ENCODE results near the gene CXCR2. TPM values are rescaled to one million over a fixed set of nuclear protein-coding genes. Genes with fewer than 3 reads are reported as not detected.

The CXCR2 gene
- total RNA-seq, 4 donors from 2014 or later = not detected

DNA sequence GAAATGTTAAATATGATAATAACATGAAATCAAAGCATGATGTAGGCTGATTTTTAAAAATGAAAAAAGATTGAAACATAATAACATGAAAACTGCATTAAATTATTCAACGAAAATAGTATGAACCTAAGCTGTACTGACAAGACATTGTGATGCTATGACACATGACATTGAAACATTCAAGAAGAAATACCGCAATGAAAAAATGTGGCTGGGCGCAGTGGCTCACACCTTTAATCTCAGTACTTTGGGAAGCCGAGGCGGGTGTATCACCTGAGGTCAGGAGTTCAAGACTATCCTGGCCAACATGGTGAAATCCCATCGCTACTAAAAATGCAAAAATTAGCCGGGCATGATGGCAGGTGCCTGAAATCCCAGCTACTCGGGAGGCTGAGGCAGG lies 26.3 kb downstream of the CXCR2 start:
- no peak for DNase-seq
- H3K27ac ChIP-seq = no peak overlapping the region
- no peaks in the 10 kb centered on the region for H3K9me3 ChIP-seq
- H3K36me3 ChIP-seq = no peaks in the 10 kb centered on the region
- no peaks in the 10 kb centered on the region for H3K27me3 ChIP-seq
- H3K4me3 ChIP-seq = no peak overlapping the region
- H3K4me1 ChIP-seq = no peaks in the 10 kb centered on the region
- TF ChIP-seq POLR2A (IDR thresholded peaks at IDR 0.05) = no peak
- TF ChIP-seq, protein P1, sequence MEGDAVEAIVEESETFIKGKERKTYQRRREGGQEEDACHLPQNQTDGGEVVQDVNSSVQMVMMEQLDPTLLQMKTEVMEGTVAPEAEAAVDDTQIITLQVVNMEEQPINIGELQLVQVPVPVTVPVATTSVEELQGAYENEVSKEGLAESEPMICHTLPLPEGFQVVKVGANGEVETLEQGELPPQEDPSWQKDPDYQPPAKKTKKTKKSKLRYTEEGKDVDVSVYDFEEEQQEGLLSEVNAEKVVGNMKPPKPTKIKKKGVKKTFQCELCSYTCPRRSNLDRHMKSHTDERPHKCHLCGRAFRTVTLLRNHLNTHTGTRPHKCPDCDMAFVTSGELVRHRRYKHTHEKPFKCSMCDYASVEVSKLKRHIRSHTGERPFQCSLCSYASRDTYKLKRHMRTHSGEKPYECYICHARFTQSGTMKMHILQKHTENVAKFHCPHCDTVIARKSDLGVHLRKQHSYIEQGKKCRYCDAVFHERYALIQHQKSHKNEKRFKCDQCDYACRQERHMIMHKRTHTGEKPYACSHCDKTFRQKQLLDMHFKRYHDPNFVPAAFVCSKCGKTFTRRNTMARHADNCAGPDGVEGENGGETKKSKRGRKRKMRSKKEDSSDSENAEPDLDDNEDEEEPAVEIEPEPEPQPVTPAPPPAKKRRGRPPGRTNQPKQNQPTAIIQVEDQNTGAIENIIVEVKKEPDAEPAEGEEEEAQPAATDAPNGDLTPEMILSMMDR (IDR thresholded peaks at IDR 0.05) = no peak

DNA sequence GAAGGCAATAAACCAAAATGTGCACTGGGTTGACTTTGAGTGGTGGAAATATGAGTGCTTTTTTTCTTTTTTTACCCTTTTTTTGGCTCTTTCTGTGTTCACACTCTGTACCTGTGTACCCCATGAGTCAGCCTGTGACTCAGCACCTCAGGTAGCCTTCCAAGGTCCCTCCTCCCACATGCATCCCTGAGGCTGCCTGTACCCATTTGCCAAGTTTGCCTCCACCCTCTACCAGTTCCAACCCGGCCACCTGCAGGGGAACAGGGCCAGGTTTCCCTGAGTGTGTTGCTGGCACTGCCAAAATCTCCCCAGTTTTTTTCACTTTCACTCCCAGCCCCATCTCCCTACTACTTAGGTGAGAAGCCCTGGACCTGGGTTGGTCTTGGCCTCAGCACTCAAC lies 26.9 kb downstream of the CXCR2 start:
- Histone ChIP-seq H3K9me3 (no peaks in the 10 kb centered on the region), H3K4me3 (no peak overlapping the region), H3K4me1 (no peaks in the 10 kb centered on the region), H3K36me3 (no peaks in the 10 kb centered on the region), H3K27ac (no peak overlapping the region), H3K27me3 (no peaks in the 10 kb centered on the region)
- TF ChIP-seq, protein P1 (IDR thresholded peaks at IDR 0.05) = no peak
- TF ChIP-seq POLR2A (IDR thresholded peaks at IDR 0.05) = no peak
- DNase-seq = no peak

DNA sequence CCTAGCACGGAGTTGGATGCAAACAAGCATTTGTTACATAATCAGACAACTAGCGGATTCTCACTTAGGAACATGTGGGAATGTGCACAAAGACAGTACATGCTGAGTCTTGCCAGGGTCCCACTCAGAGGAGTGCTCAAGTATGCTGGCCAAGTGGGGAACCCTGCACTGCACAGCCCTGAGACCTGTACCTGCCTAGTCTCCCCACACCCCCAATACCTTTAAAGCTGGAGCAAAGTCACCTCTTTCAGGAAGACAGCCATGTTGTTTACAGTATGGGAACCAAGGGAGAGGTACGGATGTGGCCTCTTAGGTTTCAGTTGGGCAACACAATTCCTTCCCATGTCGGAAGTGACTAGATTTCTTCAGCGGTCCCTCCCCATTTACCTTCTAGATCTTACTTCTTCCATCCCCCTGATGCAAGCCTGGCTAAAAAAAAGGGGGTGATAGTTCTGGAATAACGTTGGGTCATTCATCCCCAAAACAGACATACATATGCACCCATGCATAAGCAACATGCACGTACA lies 30.2 kb downstream of the CXCR2 start:
- no peak for TF ChIP-seq POLR2A (IDR thresholded peaks at IDR 0.05)
- TF ChIP-seq, protein P1 (IDR thresholded peaks at IDR 0.05) = no peak
- H3K4me3 ChIP-seq = no peak overlapping the region
- H3K4me1 ChIP-seq = no peaks in the 10 kb centered on the region
- H3K36me3 ChIP-seq = no peaks in the 10 kb centered on the region
- DNase-seq = no peak
- no peaks in the 10 kb centered on the region for H3K27me3 ChIP-seq
- no peak overlapping the region for H3K27ac ChIP-seq
- H3K9me3 ChIP-seq = no peaks in the 10 kb centered on the region

DNA sequence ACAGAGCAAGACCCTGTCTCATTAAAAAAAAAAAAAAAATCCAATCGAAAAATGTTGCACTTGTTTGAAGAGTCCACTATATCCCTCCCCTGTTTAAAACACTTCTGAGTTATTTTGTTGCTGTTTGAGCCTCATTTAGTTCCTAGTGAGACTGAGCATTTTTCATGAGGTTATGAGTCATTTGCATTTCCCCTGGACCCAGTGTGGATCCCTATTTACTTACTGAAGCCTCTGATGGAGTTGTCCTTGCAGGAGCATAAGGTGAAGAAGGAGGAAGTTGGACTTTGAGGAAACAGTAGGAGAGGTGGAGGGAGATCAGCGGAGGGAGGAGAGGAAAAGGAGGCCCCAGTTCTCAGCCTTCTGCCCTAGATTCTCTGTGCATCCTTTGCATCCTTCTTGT lies 35.8 kb downstream of the CXCR2 start:
- H3K27ac ChIP-seq = no peak overlapping the region
- H3K36me3 ChIP-seq = no peaks in the 10 kb centered on the region
- H3K27me3 ChIP-seq = no peaks in the 10 kb centered on the region
- no peaks in the 10 kb centered on the region for H3K9me3 ChIP-seq
- no peak for TF ChIP-seq POLR2A (IDR thresholded peaks at IDR 0.05)
- TF ChIP-seq, protein P1 (IDR thresholded peaks at IDR 0.05) = no peak
- H3K4me3 ChIP-seq = no peak overlapping the region
- no peaks in the 10 kb centered on the region for H3K4me1 ChIP-seq
- no peak for DNase-seq

DNA sequence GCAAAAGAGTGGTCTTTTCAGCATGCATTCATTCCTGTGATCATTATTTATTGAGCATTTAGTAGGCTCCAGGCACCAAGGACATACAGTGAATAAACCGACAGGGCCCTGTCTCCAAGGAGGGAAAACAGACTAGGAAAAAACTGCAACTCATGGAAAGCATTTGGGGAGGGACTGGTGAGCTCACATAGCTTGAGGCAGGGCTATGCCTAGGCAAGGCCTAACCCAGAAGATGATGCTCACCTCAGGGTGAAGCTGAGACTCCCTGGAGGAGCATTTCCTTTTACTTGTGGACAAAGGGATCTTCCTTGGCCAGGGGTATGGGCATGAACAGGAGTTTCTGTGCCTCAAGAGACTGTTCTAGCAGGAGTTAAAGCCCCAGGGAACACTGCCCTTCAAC lies 37.0 kb downstream of the CXCR2 start:
- Histone ChIP-seq H3K9me3 (no peaks in the 10 kb centered on the region), H3K4me3 (no peak overlapping the region), H3K27me3 (no peaks in the 10 kb centered on the region), H3K27ac (no peak overlapping the region), H3K36me3 (no peaks in the 10 kb centered on the region), H3K4me1 (no peaks in the 10 kb centered on the region)
- no peak for DNase-seq
- TF ChIP-seq, protein P1 (IDR thresholded peaks at IDR 0.05) = no peak
- TF ChIP-seq POLR2A (IDR thresholded peaks at IDR 0.05) = no peak

DNA sequence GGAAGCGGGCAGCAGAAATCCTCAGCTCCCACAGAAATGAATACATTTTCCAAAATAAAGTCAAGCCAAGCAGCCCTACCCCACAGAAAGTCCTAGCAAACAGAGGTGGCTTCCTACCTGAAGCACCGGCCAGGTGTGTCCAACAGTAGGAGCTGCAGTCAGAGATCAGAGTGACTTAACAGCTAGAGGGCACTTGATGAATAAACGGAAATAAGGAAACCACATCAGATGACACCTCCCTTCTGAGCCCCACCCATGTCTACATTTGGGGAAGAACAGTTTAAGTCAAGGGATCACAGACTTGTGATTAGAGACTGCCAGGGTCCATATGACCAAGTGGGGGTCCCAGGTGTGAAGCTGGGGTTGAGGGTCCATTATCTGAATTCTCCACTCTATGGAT lies 41.0 kb downstream of the CXCR2 start, which contains the start of gene CXCR1:
TSS of gene CXCR1 (minus strand) at position 172 of the 400 bp plus-strand sequence. CDS start 1,751 bp downstream, outside the sequence.
- no peak for TF ChIP-seq POLR2A (IDR thresholded peaks at IDR 0.05)
- TF ChIP-seq, protein P1 (IDR thresholded peaks at IDR 0.05) = peak in 1 of 6 experiments; percentile 6
- Histone ChIP-seq H3K4me3 (no peak within 1 kb of the TSS), H3K36me3 (no peaks in the 10 kb centered on the region), H3K27ac (no peak within 1 kb of the TSS), H3K27me3 (no peaks in the 10 kb centered on the region), H3K4me1 (no peaks in the 10 kb centered on the region), H3K9me3 (no peaks in the 10 kb centered on the region)
- no peak for DNase-seq
